Caco-2 (cell line): ENCODE measurements around the gene RPL32. TPM values are rescaled to one million over a fixed set of nuclear protein-coding genes. Genes with fewer than 3 reads are reported as not detected.

Source experiments
- BruUV-seq: library from RNA; stranded (reverse); fragments of 400-500 nt; replicated peaks from 2 replicates; lab custom pipeline; 2021; lab: Mats Ljungman, UMichigan
- CTCF ChIA-PET: fragments of 300-600 bp; sonication (Branson Sonifier 250); formaldehyde crosslinking; loops from one replicate; lab custom pipeline; 2022; ENCODE audit warnings: antibody characterized with exemption; lab: Charles Lee
- POLR2A ChIA-PET: fragments of 300-600 bp; sonication (Branson Sonifier 250); formaldehyde crosslinking; loops from one replicate; lab custom pipeline; 2022; ENCODE audit warnings: antibody characterized with exemption; lab: Charles Lee
- DNase-seq, 2 experiments: peaks; one replicate each; pipeline versions ENCODE4 v3.0.0 to v3.0.0-alpha.2; 2020 to 2022
- H3K27me3 ChIP-seq: replicated peaks from 2 replicates; pipeline ENCODE4 v1.6.0; 2011; ENCODE audit warnings: low read length; ENCODE audit not compliant: control insufficient read depth, insufficient read depth
- H3K36me3 ChIP-seq: 2 replicates; pipeline ENCODE4 v1.5.1; 2011; ENCODE audit warnings: low read length; ENCODE audit not compliant: control insufficient read depth, insufficient read depth
- H3K4me1 ChIP-seq: fragments of 250-450 bp; sonication (Bioruptor Pico); 2 replicates; pipeline ENCODE4 v1.5.1; 2020; ENCODE audit warnings: mild to moderate bottlenecking
- H3K4me3 ChIP-seq: 2 replicates; pipeline ENCODE4 v1.5.1; 2011; ENCODE audit warnings: low read depth, mild to moderate bottlenecking, control low read depth, low read length
- H3K9me3 ChIP-seq: fragments of 250-450 bp; sonication (Bioruptor Pico); 2 replicates; pipeline ENCODE4 v1.5.1; 2020; ENCODE audit warnings: mild to moderate bottlenecking, moderate library complexity
- H3K27ac Mint-ChIP-seq: one replicate; pipeline ENCODE4 v1.8.0; 2022; ENCODE audit warnings: mixed read lengths; ENCODE audit not compliant: unreplicated experiment
- H3K27me3 Mint-ChIP-seq: one replicate; pipeline ENCODE4 v1.8.0; 2022; ENCODE audit warnings: mixed read lengths; ENCODE audit not compliant: insufficient read depth, unreplicated experiment
- H3K36me3 Mint-ChIP-seq: one replicate; pipeline ENCODE4 v1.8.0; 2022; ENCODE audit warnings: mild to moderate bottlenecking, mixed read lengths; ENCODE audit not compliant: insufficient read depth, unreplicated experiment
- H3K4me1 Mint-ChIP-seq: one replicate; pipeline ENCODE4 v1.8.0; 2022; ENCODE audit warnings: low read depth, mixed read lengths; ENCODE audit not compliant: unreplicated experiment
- H3K4me3 Mint-ChIP-seq: one replicate; pipeline ENCODE4 v1.8.0; 2022; ENCODE audit warnings: mild to moderate bottlenecking, moderate library complexity, mixed read lengths; ENCODE audit not compliant: unreplicated experiment
- H3K9me3 Mint-ChIP-seq: one replicate; pipeline ENCODE4 v1.8.0; 2022; ENCODE audit warnings: mixed read lengths; ENCODE audit not compliant: unreplicated experiment
- CTCF ChIP-seq, 2 experiments: fragments of 200-600 bp in 1 of 2; IDR thresholded peaks; 1 replicate in 1 of 2; 2 replicates in 1 of 2; pipeline versions ENCODE4 v1.5.1 to v1.8.0; 2011 to 2022; ENCODE audit warnings: antibody characterized with exemption in 1 of 2, control low read depth in 1 of 2, inconsistent platforms in 1 of 2, low read depth in 1 of 2, low read length in 1 of 2, mild to moderate bottlenecking in 1 of 2, moderate library complexity in 1 of 2; ENCODE audit not compliant: insufficient read depth in 1 of 2, severe bottlenecking in 1 of 2, unreplicated experiment in 1 of 2
- intact Hi-C: fragments of 100-400 bp; cut with micrococcal nuclease; formaldehyde crosslinking; loops from one replicate; pipeline ENCODE4 v1.10.0; 2022; ENCODE audit not compliant: unreplicated experiment
- total RNA-seq: library from RNA; stranded (reverse); gene quantifications from 2 replicates; pipeline ENCODE4 v1.2.3, GENCODE V29; 2022

RPL32 gene
- total RNA-seq, 1 experiment from 2014 or later = 1,713 TPM

- peaks cover 21% of the 10 kb centered on the region for H3K9me3 Mint-ChIP-seq
- intact Hi-C loops = no loop called here
- no peaks in the 10 kb centered on the region for H3K27me3 ChIP-seq
Measured at GRCh38 chr3:12861611-12862010, 20.2 kb upstream of the RPL32 start.

GRCh38 chr3:12859840-12860239 is 18.5 kb upstream of the RPL32 start:
- DNase-seq = no peak
- Mint-ChIP-seq H3K9me3 (peaks cover 4% of the 10 kb centered on the region), H3K36me3 (no peaks in the 10 kb centered on the region), H3K4me1 (no peaks in the 10 kb centered on the region), H3K27ac (no peak overlapping the region), H3K4me3 (no peak overlapping the region), H3K27me3 (no peaks in the 10 kb centered on the region)
- ChIA-PET CTCF (no interaction called here), POLR2A (no interaction called here)
- no TSS peak for BruUV-seq
- no peak for TF ChIP-seq CTCF (IDR thresholded peaks at IDR 0.05; ENCODE audit: insufficient read depth in 1 of 2, low read depth in 1 of 2, low read length in 1 of 2, severe bottlenecking in 1 of 2, unreplicated experiment in 1 of 2)
- intact Hi-C loops = no loop called here
- Histone ChIP-seq H3K4me3 (no peak overlapping the region), H3K4me1 (no peaks in the 10 kb centered on the region), H3K27me3 (no peaks in the 10 kb centered on the region), H3K9me3 (no peaks in the 10 kb centered on the region), H3K36me3 (no peaks in the 10 kb centered on the region)

More at GRCh38 chr3:12861611-12862010, 20.2 kb upstream of the RPL32 start:
- Mint-ChIP-seq H3K4me1 (no peaks in the 10 kb centered on the region), H3K27me3 (no peaks in the 10 kb centered on the region), H3K36me3 (no peaks in the 10 kb centered on the region), H3K4me3 (no peak overlapping the region), H3K27ac (no peak overlapping the region)
- Histone ChIP-seq H3K9me3 (peaks cover 4% of the 10 kb centered on the region; the same call in 1 of the 2 replicates), H3K4me1 (no peaks in the 10 kb centered on the region), H3K4me3 (no peak overlapping the region), H3K36me3 (no peaks in the 10 kb centered on the region)
- BruUV-seq = no TSS peak
- DNase-seq = no peak
- CTCF ChIA-PET = no interaction called here
- TF ChIP-seq CTCF (IDR thresholded peaks at IDR 0.05; ENCODE audit: insufficient read depth in 1 of 2, low read depth in 1 of 2, low read length in 1 of 2, severe bottlenecking in 1 of 2, unreplicated experiment in 1 of 2) = no peak
- POLR2A ChIA-PET = no interaction called here

GRCh38 chr3:12856626-12857025 is 15.3 kb upstream of the RPL32 start:
- intact Hi-C loops = no loop called here
- H3K4me1 Mint-ChIP-seq = no peaks in the 10 kb centered on the region
- BruUV-seq = no TSS peak
- POLR2A ChIA-PET = no interaction called here
- no peaks in the 10 kb centered on the region for H3K36me3 ChIP-seq
- no peak for TF ChIP-seq CTCF (IDR thresholded peaks at IDR 0.05; ENCODE audit: insufficient read depth in 1 of 2, low read depth in 1 of 2, low read length in 1 of 2, severe bottlenecking in 1 of 2, unreplicated experiment in 1 of 2)
- H3K9me3 ChIP-seq = no peaks in the 10 kb centered on the region
- H3K36me3 Mint-ChIP-seq = no peaks in the 10 kb centered on the region
- DNase-seq = no peak
- H3K9me3 Mint-ChIP-seq = no peaks in the 10 kb centered on the region
- no peak overlapping the region for H3K4me3 ChIP-seq
- H3K27me3 ChIP-seq = no peaks in the 10 kb centered on the region
- H3K4me1 ChIP-seq = no peaks in the 10 kb centered on the region
- H3K27ac Mint-ChIP-seq = no peak overlapping the region
- CTCF ChIA-PET = no interaction called here
- H3K27me3 Mint-ChIP-seq = peaks cover 4% of the 10 kb centered on the region
- no peak overlapping the region for H3K4me3 Mint-ChIP-seq
